ENCODE results near the gene FAF2. TPM values are rescaled to one million over a fixed set of nuclear protein-coding genes. Genes with fewer than 3 reads are reported as not detected.

The FAF2 gene

GRCh38 chr5:176557846-176558245 is 109.7 kb downstream of the FAF2 start:
- H3K4ac ChIP-seq (ENCODE audit: low read depth in 1 of 2, low read length in 2 of 2) = no peak overlapping the region
- H2BK12ac ChIP-seq (ENCODE audit: low read length in 2 of 2) = no peak overlapping the region
- H3K79me1 ChIP-seq (replicated peaks; ENCODE audit: low read length, poor library complexity, severe bottlenecking) = no peaks in the 10 kb centered on the region
- no peak overlapping the region for H2AK5ac ChIP-seq (ENCODE audit: low read length, severe bottlenecking)
- H3K14ac ChIP-seq (ENCODE audit: low read length in 2 of 2) = no peak overlapping the region
- peaks cover 0 to 22% of the 10 kb centered on the region in 2 experiments for H3K27me3 ChIP-seq (ENCODE audit: control insufficient read depth in 1 of 2, insufficient read depth in 1 of 2, low read length in 2 of 2)
- H3K23ac ChIP-seq (ENCODE audit: low read length in 2 of 2) = no peak overlapping the region
- H3K4me1 ChIP-seq (ENCODE audit: control insufficient read depth, insufficient read depth, low read depth, low read length) = peaks cover 7% of the 10 kb centered on the region
- no peak overlapping the region for H3K18ac ChIP-seq (ENCODE audit: low read depth in 1 of 2, low read length in 2 of 2)
- no peak overlapping the region for H3K27ac ChIP-seq (ENCODE audit: low read length, poor library complexity, severe bottlenecking)
- peaks cover 3% of the 10 kb centered on the region for H3K9me3 ChIP-seq (ENCODE audit: control insufficient read depth, low read length)
- no peak overlapping the region for H2BK120ac ChIP-seq (ENCODE audit: low read depth, low read length)
- no peak overlapping the region for H3K4me3 ChIP-seq (ENCODE audit: insufficient read depth in 1 of 2, low read depth in 1 of 2, low read length in 2 of 2)
- no peak overlapping the region for H4K8ac ChIP-seq (ENCODE audit: low read length)
- H3K36me3 ChIP-seq (ENCODE audit: control insufficient read depth in 1 of 2, insufficient read depth in 2 of 2, low read depth in 1 of 2, low read length in 2 of 2) = no peaks in the 10 kb centered on the region
- H3K4me2 ChIP-seq (ENCODE audit: low read length, poor library complexity, severe bottlenecking) = no peak overlapping the region
- no peak overlapping the region for H2BK5ac ChIP-seq (ENCODE audit: low read depth, low read length, poor library complexity, severe bottlenecking)
- no peak overlapping the region for H4K91ac ChIP-seq (ENCODE audit: low read length)
- no peak for DNase-seq
- 95% methylated on average over 12 of the region's 13 CpGs for WGBS
- no peak overlapping the region for H2BK15ac ChIP-seq (ENCODE audit: low read depth, poor library complexity, severe bottlenecking)
- H2AFZ ChIP-seq (ENCODE audit: low read depth, low read length) = no peak overlapping the region
- no peak overlapping the region for H3K9ac ChIP-seq (ENCODE audit: low read length)

Small RNAs within 50 kb of the gene (small RNA-seq; reads per million reads assigned to genes)
- not detected for gene AC010297.1 (ENCODE audit: low read depth)
- gene RF00019 (ENCODE audit: low read depth) = not detected
- gene RN7SL684P (ENCODE audit: low read depth) = not detected
